Activated naive CD4-positive, alpha-beta T cell treated with Interleukin-2 at 50 U/mL for 16 hours (primary cell): ENCODE data around the gene KRTAP9-7.

Experiments
- DNase-seq: peaks from one replicate; pipeline ENCODE4 v3.0.0-alpha.2; 2020

The KRTAP9-7 gene

GRCh38 chr17:41322903-41323895 is 47.7 kb downstream of the KRTAP9-7 start:
- no peak for DNase-seq

- DNase-seq = no peak
Observed at GRCh38 chr17:41324180-41325075, 48.9 kb downstream of the KRTAP9-7 start.

GRCh38 chr17:41325126-41325525 is 49.6 kb downstream of the KRTAP9-7 start:
- DNase-seq = no peak

GRCh38 chr17:41325611-41326010 is 50.1 kb downstream of the KRTAP9-7 start:
- DNase-seq = no peak
